A549 treated with Mapracorat at 1 μM for 4 hours (cell line): Measurements from ENCODE around the gene CPEB1. TPM values are rescaled to one million over a fixed set of nuclear protein-coding genes. Genes with fewer than 3 reads are reported as not detected.

Source experiments
- total RNA-seq: library from RNA; stranded (reverse); fragments of 200-300 nt; extraction: Qiagen RNA extraction; gene quantifications from 5 replicates; pipeline ENCODE4 v1.2.3, GENCODE V29; 2022

Gene CPEB1
- 2.6 to 4.0 TPM (median 3.2 TPM) in 5 replicates for total RNA-seq

DNA sequence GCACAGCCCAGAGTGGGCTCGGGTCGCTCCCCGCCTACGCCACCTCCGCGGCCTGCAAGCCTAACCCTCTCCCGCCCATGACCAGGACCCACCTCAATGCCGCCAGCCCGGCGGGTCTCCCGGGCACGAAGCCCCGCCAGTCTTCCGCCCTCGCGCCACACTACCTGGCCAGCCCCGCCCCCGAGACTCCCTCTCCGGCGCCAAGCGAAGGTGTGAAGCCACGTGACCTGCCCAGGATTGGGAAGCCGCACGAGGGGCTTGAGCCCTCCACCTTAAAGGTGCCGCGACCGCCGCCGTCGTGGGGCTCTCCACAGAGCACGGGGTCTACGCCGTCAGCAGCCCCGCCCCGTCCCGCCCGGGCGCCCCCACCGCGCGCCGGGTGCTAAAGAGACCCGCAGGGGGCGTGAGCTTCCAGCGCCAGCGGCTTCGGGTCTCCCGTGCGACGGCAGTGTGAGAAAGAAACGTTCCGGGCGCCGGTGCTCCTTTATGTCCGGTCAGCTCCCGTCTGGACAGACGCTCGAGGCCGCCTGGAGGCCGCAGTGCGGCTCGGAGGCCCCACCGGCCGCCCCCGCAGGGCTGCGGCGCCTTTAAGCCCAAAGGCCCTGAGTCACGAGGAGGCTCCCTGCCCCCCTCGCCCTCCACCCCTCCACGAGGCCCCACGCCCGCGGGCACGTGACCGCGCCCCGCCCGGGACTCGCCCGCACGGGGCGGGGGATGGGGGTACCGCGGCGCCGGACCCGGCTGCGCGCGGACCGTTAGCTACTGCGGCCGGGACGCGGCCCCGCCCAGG lies at the start of gene CPEB1:
CPEB1 (minus strand) TSS at position 319 of the 790 bp plus-strand sequence. CDS start 18,904 bp downstream, outside the sequence.

DNA sequence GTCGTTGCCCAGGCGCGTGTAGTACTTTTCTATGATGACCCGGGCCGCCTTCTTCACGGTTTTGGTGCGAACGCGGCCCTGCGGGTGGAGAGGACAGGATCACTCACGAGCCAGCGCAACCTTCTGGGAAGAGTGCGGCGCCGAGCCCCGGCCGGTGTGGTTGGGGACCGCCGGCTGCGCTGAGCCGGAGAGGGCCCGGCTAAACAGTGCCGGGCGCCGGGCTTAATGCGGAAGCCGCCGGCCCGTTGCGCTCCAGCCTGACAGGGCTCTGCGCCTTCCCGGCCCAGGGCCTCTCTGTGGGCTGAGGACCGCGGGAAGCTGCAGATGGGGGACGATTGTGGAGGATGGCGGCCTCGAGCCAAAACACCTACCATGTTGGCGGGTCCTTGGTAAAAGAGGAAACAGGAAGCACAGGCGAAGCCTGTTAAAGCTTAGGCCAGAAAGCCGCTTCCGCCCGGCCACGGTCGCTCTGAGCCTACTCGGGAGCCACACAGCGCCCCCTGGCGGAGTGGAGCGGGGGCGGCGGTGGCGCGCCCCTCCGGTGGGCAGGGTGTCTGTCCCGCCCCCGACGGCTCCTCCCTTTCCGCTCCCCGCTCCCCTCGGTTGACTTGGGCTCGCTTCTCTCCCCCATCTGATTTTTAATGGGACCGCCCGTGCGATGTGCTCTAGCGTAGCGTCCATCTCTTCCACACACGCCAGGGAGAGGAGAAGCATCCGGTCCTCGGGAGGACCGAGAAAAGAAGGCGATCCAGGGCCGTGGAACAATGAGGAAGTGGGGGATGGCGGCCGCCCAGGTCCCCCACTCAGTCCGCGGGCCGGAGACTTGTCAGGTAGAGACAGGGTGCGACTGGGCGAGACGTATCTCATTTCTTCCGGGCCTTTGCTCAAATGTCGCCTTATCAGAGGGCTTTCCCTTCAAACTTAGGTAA lies 106.8 kb downstream of the CPEB1 start, which contains the start of gene RPS17:
RPS17 (minus strand) TSS at position 403 of the 929 bp plus-strand sequence; CDS start at position 374, 29 bp downstream.

Other genes with a start within 250 kb of the CPEB1 start
- gene GOLGA6L9, start 217.5 kb downstream of the CPEB1 start, total RNA-seq = 2.0 to 3.2 TPM (median 2.1 TPM) in 5 replicates
- 3,760 to 4,315 TPM (median 3,973 TPM) in 5 replicates for gene RPS17, start 106.9 kb downstream of the CPEB1 start, total RNA-seq
- gene AP3B2, start 62.5 kb upstream of the CPEB1 start, total RNA-seq = 0.39 to 1.9 TPM (median 1.0 TPM) in 5 replicates
- gene FSD2, start 158.7 kb upstream of the CPEB1 start, total RNA-seq = not detected in 5 replicates
- 6.7 to 7.4 TPM (median 6.8 TPM) in 5 replicates for gene WHAMM, start 162.3 kb upstream of the CPEB1 start, total RNA-seq